ENCODE measurements around the gene ACOT7. TPM values are rescaled to one million over a fixed set of nuclear protein-coding genes. Genes with fewer than 3 reads are reported as not detected.
A peak's percentile ranks its signal among the peaks of the same experiment; 100 is the strongest.

The ACOT7 gene
- total and polyA plus RNA-seq, 2 donors (not counting 1 experiment from before 2014, with no cell fraction given): 4.2 to 4.6 TPM

- Histone ChIP-seq H3K9ac (ENCODE audit: low read length) (no peak within 1 kb of the TSS), H3K4me1 (ENCODE audit: control insufficient read depth in 2 of 2, insufficient read depth in 2 of 2, low read length in 2 of 2) (peaks cover 32 to 33% of the 10 kb centered on the region in 2 donors), H3K27me3 (replicated peaks in 1 of 4; ENCODE audit: control extremely low read depth in 1 of 4, control insufficient read depth in 3 of 4, insufficient read depth in 4 of 4, low read length in 3 of 4) (peaks cover 0 to 88% (median 49%) of the 10 kb centered on the region in 4 experiments), H3K79me2 (ENCODE audit: control insufficient read depth, insufficient read depth, low read length) (no peaks in the 10 kb centered on the region), H3K27ac (ENCODE audit: low read length in 2 of 2) (no peak within 1 kb of the TSS), H3K4me2 (replicated peaks; ENCODE audit: low read depth, low read length, poor library complexity, severe bottlenecking) (peak within 1 kb of the TSS; percentile 54), H3K4me3 (ENCODE audit: control extremely low read depth in 1 of 5, extremely low read depth in 1 of 5, insufficient read depth in 1 of 5, low read depth in 2 of 5, low read length in 4 of 5) (no peak within 1 kb of the TSS), H3K36me3 (replicated peaks in 1 of 2; ENCODE audit: control extremely low read depth in 1 of 2, control insufficient read depth in 1 of 2, extremely low read depth in 1 of 2, insufficient read depth in 2 of 2, low read length in 1 of 2) (no peaks in the 10 kb centered on the region), H3K9me3 (ENCODE audit: control extremely low read depth in 1 of 3, control insufficient read depth in 2 of 3, insufficient read depth in 1 of 3, low read length in 2 of 3) (peaks cover 0 to 34% (median 0%) of the 10 kb centered on the region in 3 donors), H2AFZ (ENCODE audit: insufficient read depth, low read depth, low read length, poor library complexity, severe bottlenecking) (no peak within 1 kb of the TSS), H4K20me1 (ENCODE audit: control insufficient read depth, insufficient read depth, low read length, poor library complexity, severe bottlenecking) (peaks cover 6% of the 10 kb centered on the region)
- 10% methylated on average over 16 of the region's 16 CpGs for WGBS (ENCODE audit: insufficient coverage)
- ATAC-seq (ENCODE audit: low read depth) (no peak), DNase-seq (no peak)
- Mint-ChIP-seq H3K27me3 (peaks cover 45% of the 10 kb centered on the region), H3K9me3 (ENCODE audit: insufficient read depth) (no peaks in the 10 kb centered on the region), H3K27ac (peak within 1 kb of the TSS; percentile 15), H3K4me3 (no peak within 1 kb of the TSS), H3K4me1 (peaks cover 17% of the 10 kb centered on the region)
- POLR2A ChIA-PET: interaction anchor here (0.7 kb wide), 1 partner anchor 27 kb away, joined by 5 read pairs; no protein-coding TSS in a partner anchor
- TF ChIP-seq EZH2 (IDR thresholded peaks at IDR 0.05; ENCODE audit: borderline replicate concordance, insufficient read depth, low read depth, low read length, poor library complexity, severe bottlenecking): no peak
- TF ChIP-seq CTCF (IDR thresholded peaks at IDR 0.05): no peak
- intact Hi-C loops (cut with micrococcal nuclease): no loop called here
- CTCF ChIA-PET: interaction anchor here (1.0 to 4.7 kb wide), 2 partner anchors 160 to 194 kb away, joined by 4 to 51 read pairs; no protein-coding TSS in a partner anchor
Measured at GRCh38 chr1:6243993-6244392, 149.6 kb downstream of the ACOT7 start, which contains the start of gene HES3. TSS of gene HES3 (plus strand) at chr1:6244179. CDS start at chr1:6244366, 187 bp downstream.

GRCh38 chr1:6243053-6243834 is 150.3 kb downstream of the ACOT7 start:
- no peaks in the 10 kb centered on the region for H3K79me2 ChIP-seq (ENCODE audit: control insufficient read depth, insufficient read depth, low read length)
- ChIA-PET POLR2A (no interaction called here), CTCF (interaction anchor here (4.7 kb wide), 1 partner anchor 160 kb away, joined by 51 read pairs; no protein-coding TSS in a partner anchor)
- no peak overlapping the region for H3K4me2 ChIP-seq (replicated peaks; ENCODE audit: low read depth, low read length, poor library complexity, severe bottlenecking)
- DNase-seq (no peak), ATAC-seq (ENCODE audit: low read depth) (no peak)
- peaks cover 27 to 30% of the 10 kb centered on the region in 2 donors for H3K4me1 ChIP-seq (ENCODE audit: control insufficient read depth in 2 of 2, insufficient read depth in 2 of 2, low read length in 2 of 2)
- 33% methylated on average over 20 of the region's 20 CpGs for WGBS (ENCODE audit: insufficient coverage)
- no peak overlapping the region for H3K4me3 Mint-ChIP-seq
- H4K20me1 ChIP-seq (ENCODE audit: control insufficient read depth, insufficient read depth, low read length, poor library complexity, severe bottlenecking): peaks cover 6% of the 10 kb centered on the region
- intact Hi-C loops (cut with micrococcal nuclease): no loop called here
- H3K4me1 Mint-ChIP-seq: peaks cover 16% of the 10 kb centered on the region
- H3K27ac ChIP-seq (ENCODE audit: low read length in 2 of 2): no peak overlapping the region
- H3K9me3 Mint-ChIP-seq (ENCODE audit: insufficient read depth): no peaks in the 10 kb centered on the region
- H3K4me3 ChIP-seq (ENCODE audit: control extremely low read depth in 1 of 5, extremely low read depth in 1 of 5, insufficient read depth in 1 of 5, low read depth in 2 of 5, low read length in 4 of 5): no peak overlapping the region
- peaks cover 0 to 82% (median 49%) of the 10 kb centered on the region in 4 experiments for H3K27me3 ChIP-seq (replicated peaks in 1 of 4; ENCODE audit: control extremely low read depth in 1 of 4, control insufficient read depth in 3 of 4, insufficient read depth in 4 of 4, low read length in 3 of 4)
- peaks cover 0 to 34% (median 0%) of the 10 kb centered on the region in 3 donors for H3K9me3 ChIP-seq (ENCODE audit: control extremely low read depth in 1 of 3, control insufficient read depth in 2 of 3, insufficient read depth in 1 of 3, low read length in 2 of 3)
- no peak overlapping the region for H3K27ac Mint-ChIP-seq
- H3K27me3 Mint-ChIP-seq: peaks cover 45% of the 10 kb centered on the region
- H3K36me3 ChIP-seq (replicated peaks in 1 of 2; ENCODE audit: control extremely low read depth in 1 of 2, control insufficient read depth in 1 of 2, extremely low read depth in 1 of 2, insufficient read depth in 2 of 2, low read length in 1 of 2): no peaks in the 10 kb centered on the region
- H3K9ac ChIP-seq (ENCODE audit: low read length): no peak overlapping the region
- TF ChIP-seq EZH2 (IDR thresholded peaks at IDR 0.05; ENCODE audit: borderline replicate concordance, insufficient read depth, low read depth, low read length, poor library complexity, severe bottlenecking) (no peak), CTCF (IDR thresholded peaks at IDR 0.05) (no peak)
- H2AFZ ChIP-seq (ENCODE audit: insufficient read depth, low read depth, low read length, poor library complexity, severe bottlenecking): no peak overlapping the region
